Measurements from ENCODE around the gene USP20. TPM values are rescaled to one million over a fixed set of nuclear protein-coding genes. Genes with fewer than 3 reads are reported as not detected.

The USP20 gene
- total RNA-seq, 1 experiment from 2014 or later: 17.1 TPM

- no peaks in the 10 kb centered on the region for H3K9me3 Mint-ChIP-seq (ENCODE audit: unreplicated experiment)
- no peaks in the 10 kb centered on the region for H3K4me1 Mint-ChIP-seq (ENCODE audit: insufficient read depth, unreplicated experiment)
- TF ChIP-seq CTCF (IDR thresholded peaks at IDR 0.05; ENCODE audit: unreplicated experiment): no peak
- no peak for DNase-seq (ENCODE audit: unreplicated experiment)
- intact Hi-C loops (cut with micrococcal nuclease): no loop called here
- H3K4me3 Mint-ChIP-seq (ENCODE audit: unreplicated experiment): no peak overlapping the region
- no peak overlapping the region for H3K27ac Mint-ChIP-seq (ENCODE audit: low read depth, unreplicated experiment)
- CTCF ChIA-PET: interaction anchor here (0.6 kb wide), 1 partner anchor 9 kb away, joined by 3 read pairs; no protein-coding TSS in a partner anchor
- no TSS peak for BruUV-seq (replicated peaks)
- no peaks in the 10 kb centered on the region for H3K36me3 Mint-ChIP-seq (ENCODE audit: insufficient read depth, unreplicated experiment)
- POLR2A ChIA-PET: no interaction called here
- H3K27me3 Mint-ChIP-seq (ENCODE audit: insufficient read depth, unreplicated experiment): peaks cover 27% of the 10 kb centered on the region
These were observed 36.3 kb upstream of the USP20 start for GRCh38 chr9:129798973-129799372.

DNA sequence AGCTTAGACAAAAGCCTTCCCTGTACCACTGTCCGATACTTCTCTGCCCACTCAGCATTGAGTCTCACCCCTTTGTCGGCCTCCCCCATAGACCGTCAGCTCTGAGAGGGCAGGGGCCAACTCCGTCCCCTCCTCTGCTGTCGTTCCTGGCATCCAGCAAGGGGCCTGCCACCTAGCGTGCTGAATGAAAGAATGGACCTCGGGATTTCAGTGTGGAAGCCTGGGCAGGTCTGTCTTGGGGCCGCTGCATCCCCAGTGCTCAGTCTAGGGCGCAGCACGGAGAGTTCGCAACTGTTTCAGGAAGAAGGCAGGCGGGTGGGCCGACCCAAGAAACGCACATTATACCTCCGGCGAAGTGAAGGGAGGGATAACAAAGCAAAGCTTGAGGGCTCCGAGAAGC is 33.8 kb upstream of the USP20 start:
- Mint-ChIP-seq H3K9me3 (ENCODE audit: unreplicated experiment) (no peaks in the 10 kb centered on the region), H3K27ac (ENCODE audit: low read depth, unreplicated experiment) (no peak overlapping the region), H3K4me1 (ENCODE audit: insufficient read depth, unreplicated experiment) (no peaks in the 10 kb centered on the region), H3K4me3 (ENCODE audit: unreplicated experiment) (peak overlapping the region; percentile 31), H3K36me3 (ENCODE audit: insufficient read depth, unreplicated experiment) (peaks cover 4% of the 10 kb centered on the region), H3K27me3 (ENCODE audit: insufficient read depth, unreplicated experiment) (peaks cover 3% of the 10 kb centered on the region)
- no peak for DNase-seq (ENCODE audit: unreplicated experiment)
- POLR2A ChIA-PET: interaction anchor here (1.1 to 2.7 kb wide), 2 partner anchors 11 to 156 kb away, joined by 3 to 15 read pairs; no protein-coding TSS in a partner anchor
- CTCF ChIA-PET: interaction anchor here (0.8 kb wide), 2 partner anchors 18 to 189 kb away, joined by 3 to 4 read pairs; no protein-coding TSS in a partner anchor
- intact Hi-C loops (cut with micrococcal nuclease): no loop called here
- no peak for TF ChIP-seq CTCF (IDR thresholded peaks at IDR 0.05; ENCODE audit: unreplicated experiment)
- BruUV-seq (replicated peaks): no TSS peak

DNA sequence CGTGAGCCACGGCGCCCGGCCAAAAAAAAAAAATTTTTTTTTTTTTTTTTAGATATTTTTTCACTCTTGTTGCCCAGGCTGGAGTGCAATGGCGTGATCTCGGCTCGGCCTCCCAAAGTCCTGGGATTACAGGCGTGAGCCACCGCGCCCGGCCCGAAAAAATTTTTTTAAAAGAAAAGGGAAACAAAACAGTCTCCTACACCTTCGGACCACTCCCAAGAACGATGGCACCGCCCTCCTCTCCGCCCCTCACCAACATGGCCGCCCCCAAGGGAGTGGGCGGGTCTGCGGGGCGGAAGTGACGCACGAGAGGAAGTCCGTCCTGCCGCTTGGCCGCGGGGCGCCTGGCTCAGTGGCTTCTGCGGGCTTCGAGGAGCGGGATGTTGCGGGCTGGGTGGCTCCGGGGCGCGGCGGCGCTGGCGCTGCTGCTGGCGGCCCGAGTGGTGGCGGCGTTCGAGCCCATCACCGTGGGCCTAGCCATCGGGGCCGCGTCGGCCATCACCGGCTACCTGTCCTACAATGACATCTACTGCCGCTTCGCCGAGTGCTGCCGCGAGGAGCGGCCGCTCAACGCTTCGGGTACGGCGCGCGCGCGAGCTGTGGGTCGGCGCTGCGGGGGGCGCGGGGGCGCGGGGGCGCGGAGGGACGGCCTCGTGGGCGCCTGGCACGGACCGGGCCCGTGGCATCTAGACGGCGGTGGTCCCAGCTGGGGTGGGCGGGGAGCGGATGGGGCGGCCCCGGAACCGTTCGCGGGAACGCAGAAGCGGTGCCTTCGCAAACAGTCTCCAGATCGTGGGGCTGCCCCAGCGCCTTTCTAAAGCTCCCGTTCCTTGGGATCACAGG is 32.2 kb upstream of the USP20 start, which contains the start of gene TOR1B:
Gene TOR1B, plus strand, starts transcription at position 352 of the 843 bp plus-strand sequence. Its CDS starts 29 bp downstream, at position 381.
- Mint-ChIP-seq H3K27ac (ENCODE audit: low read depth, unreplicated experiment) (peak within 1 kb of the TSS; percentile 90), H3K9me3 (ENCODE audit: unreplicated experiment) (no peaks in the 10 kb centered on the region), H3K36me3 (ENCODE audit: insufficient read depth, unreplicated experiment) (peaks cover 15% of the 10 kb centered on the region), H3K4me1 (ENCODE audit: insufficient read depth, unreplicated experiment) (no peaks in the 10 kb centered on the region), H3K27me3 (ENCODE audit: insufficient read depth, unreplicated experiment) (no peaks in the 10 kb centered on the region), H3K4me3 (ENCODE audit: unreplicated experiment) (peak within 1 kb of the TSS; percentile 82)
- intact Hi-C loops (cut with micrococcal nuclease): loop anchor here (1.0 kb wide), 1 partner anchor 296 kb away; no protein-coding TSS in a partner anchor
- peak; percentile 89 for DNase-seq (ENCODE audit: unreplicated experiment)
- no peak for TF ChIP-seq CTCF (IDR thresholded peaks at IDR 0.05; ENCODE audit: unreplicated experiment)
- ChIA-PET CTCF (interaction anchor here (0.6 kb wide), 2 partner anchors 19 to 494 kb away, joined by 3 to 4 read pairs; no protein-coding TSS in a partner anchor), POLR2A (interaction anchor here (0.6 to 2.7 kb wide), 14 partner anchors 9 to 1901 kb away, joined by 3 to 16 read pairs (median 4); partner anchors contain the start of genes C9orf78, PTGES, TOR1A and USP20)
- BruUV-seq (replicated peaks): no TSS peak

GRCh38 chr9:129803676-129804060 is 31.6 kb upstream of the USP20 start:
- Mint-ChIP-seq H3K4me1 (ENCODE audit: insufficient read depth, unreplicated experiment) (no peaks in the 10 kb centered on the region), H3K36me3 (ENCODE audit: insufficient read depth, unreplicated experiment) (peaks cover 21% of the 10 kb centered on the region), H3K27ac (ENCODE audit: low read depth, unreplicated experiment) (peak overlapping the region; percentile 49), H3K27me3 (ENCODE audit: insufficient read depth, unreplicated experiment) (no peaks in the 10 kb centered on the region), H3K4me3 (ENCODE audit: unreplicated experiment) (peak overlapping the region; percentile 82), H3K9me3 (ENCODE audit: unreplicated experiment) (no peaks in the 10 kb centered on the region)
- CTCF ChIA-PET: interaction anchor here (0.5 to 0.6 kb wide), 2 partner anchors 19 to 75 kb away, joined by 3 to 4 read pairs; no protein-coding TSS in a partner anchor
- peak; percentile 8 for DNase-seq (ENCODE audit: unreplicated experiment)
- TF ChIP-seq CTCF (IDR thresholded peaks at IDR 0.05; ENCODE audit: unreplicated experiment): no peak
- intact Hi-C loops (cut with micrococcal nuclease): loop anchor here (1.0 kb wide), 1 partner anchor 296 kb away; no protein-coding TSS in a partner anchor
- no TSS peak for BruUV-seq (replicated peaks)
- POLR2A ChIA-PET: interaction anchor here (0.6 to 2.7 kb wide), 10 partner anchors 9 to 176 kb away, joined by 3 to 16 read pairs (median 4); partner anchors contain the start of genes C9orf78, PTGES, TOR1A and USP20

Measured in MCF 10A (cell line).